ENCODE results near the gene NUDC.
A peak's percentile ranks its signal among the peaks of the same experiment; 100 is the strongest.
"Not testable (repeated sequence)": the region's sequence is repeated elsewhere in the genome, so short reads cannot be mapped to it uniquely, and the experiment has no call there.

Gene NUDC

GRCh38 chr1:26983863-26984262 is 62.3 kb downstream of the NUDC start:
- TF ChIP-seq CTCF (conservative IDR thresholded peaks at IDR 0.05; ENCODE audit: low read depth, low read length), result no peak
- no peak overlapping the region for H3K4me3 ChIP-seq (ENCODE audit: low read depth, low read length)
- no peak for DNase-seq (ENCODE audit: low read depth)

GRCh38 chr1:26984291-26984690 is 62.7 kb downstream of the NUDC start:
- no peak overlapping the region for H3K4me3 ChIP-seq (ENCODE audit: low read depth, low read length)
- TF ChIP-seq CTCF (conservative IDR thresholded peaks at IDR 0.05; ENCODE audit: low read depth, low read length), result no peak
- no peak for DNase-seq (ENCODE audit: low read depth)

GRCh38 chr1:26986658-26987057 is 65.1 kb downstream of the NUDC start:
- no peak overlapping the region for H3K4me3 ChIP-seq (ENCODE audit: low read depth, low read length)
- no peak for TF ChIP-seq CTCF (conservative IDR thresholded peaks at IDR 0.05; ENCODE audit: low read depth, low read length)

GRCh38 chr1:26989403-26990109 is 68.0 kb downstream of the NUDC start:
- H3K4me3 ChIP-seq (ENCODE audit: low read depth, low read length); DNase-seq (ENCODE audit: low read depth): not testable (repeated sequence)

More at GRCh38 chr1:26986658-26987057, 65.1 kb downstream of the NUDC start:
- DNase-seq (ENCODE audit: low read depth), result no peak

- H3K4me3 ChIP-seq (ENCODE audit: low read depth, low read length), result no peak overlapping the region
- no peak for DNase-seq (ENCODE audit: low read depth)
- TF ChIP-seq CTCF (conservative IDR thresholded peaks at IDR 0.05; ENCODE audit: low read depth, low read length), result peak; percentile 14
Measured at GRCh38 chr1:26991310-26992116, 70.0 kb downstream of the NUDC start.

GRCh38 chr1:26993237-26994019 is 71.9 kb downstream of the NUDC start, which contains the start of gene TRNP1:
Gene TRNP1, plus strand, starts transcription at chr1:26993692. Its CDS starts 95 bp downstream, at chr1:26993787.
- DNase-seq (ENCODE audit: low read depth), result peak; percentile 82
- H3K4me3 ChIP-seq (ENCODE audit: low read depth, low read length), result peak within 1 kb of the TSS; percentile 71
- TF ChIP-seq CTCF (conservative IDR thresholded peaks at IDR 0.05; ENCODE audit: low read depth, low read length), result no peak
